PC-9 (cell line): ENCODE results near the gene FEZF2. TPM values are rescaled to one million over a fixed set of nuclear protein-coding genes. Genes with fewer than 3 reads are reported as not detected.

Experiments used
- BruUV-seq: library from RNA; stranded (reverse); fragments of 400-500 nt; replicated peaks from 2 replicates; lab custom pipeline; 2021; lab: Mats Ljungman, UMichigan
- CTCF ChIA-PET: fragments of 300-600 bp; sonication (Branson Sonifier 250); formaldehyde crosslinking; loops from one replicate; lab custom pipeline; 2022; ENCODE audit warnings: antibody characterized with exemption; lab: Charles Lee
- POLR2A ChIA-PET: fragments of 300-600 bp; sonication (Branson Sonifier 250); formaldehyde crosslinking; loops from one replicate; lab custom pipeline; 2022; ENCODE audit warnings: antibody characterized with exemption; ENCODE audit not compliant: unreplicated experiment; lab: Charles Lee
- DNase-seq, 2 experiments: peaks; one replicate each; pipeline versions ENCODE4 v3.0.0 to v3.0.0-alpha.2; 2015 to 2022; ENCODE audit warnings: mixed read lengths in 1 of 2
- H2AFZ ChIP-seq: fragments of 200-600 bp; sonication (generic); 2 replicates; pipeline ENCODE4 v1.8.1; 2017; ENCODE audit warnings: antibody characterized with exemption
- H3F3A ChIP-seq: fragments of 200-600 bp; sonication (generic); 2 replicates; pipeline ENCODE4 v1.8.1; 2017; ENCODE audit warnings: antibody characterized with exemption, mild to moderate bottlenecking, low read depth; ENCODE audit not compliant: insufficient read depth
- H3K27ac ChIP-seq: fragments of 200-600 bp; sonication (generic); 2 replicates; pipeline ENCODE4 v1.6.1; 2016; ENCODE audit warnings: mixed run types
- H3K27me3 ChIP-seq: fragments of 200-600 bp; sonication (generic); 2 replicates; pipeline ENCODE4 v1.6.1; 2016; ENCODE audit warnings: low read depth, mixed run types; ENCODE audit not compliant: insufficient read depth
- H3K36me3 ChIP-seq: fragments of 200-600 bp; sonication (generic); 2 replicates; pipeline ENCODE4 v1.6.1; 2016; ENCODE audit warnings: low read depth, mixed run types
- H3K4me1 ChIP-seq: fragments of 200-600 bp; sonication (generic); replicated peaks from 2 replicates; pipeline ENCODE4 v1.6.1; 2016; ENCODE audit warnings: mixed run types; ENCODE audit not compliant: insufficient read depth
- H3K4me2 ChIP-seq: fragments of 200-600 bp; sonication (generic); 2 replicates; pipeline ENCODE4 v1.6.1; 2017; ENCODE audit warnings: mixed run types
- H3K4me3 ChIP-seq: fragments of 200-600 bp; sonication (generic); 2 replicates; pipeline ENCODE4 v1.6.1; 2016; ENCODE audit warnings: mixed run types
- H3K79me2 ChIP-seq: fragments of 200-600 bp; sonication (generic); 2 replicates; pipeline ENCODE4 v1.6.1; 2017; ENCODE audit warnings: low read depth, mixed run types
- H3K9me2 ChIP-seq: fragments of 200-600 bp; sonication (generic); 2 replicates; pipeline ENCODE4 v1.8.1; 2017; ENCODE audit warnings: mild to moderate bottlenecking; ENCODE audit not compliant: insufficient read depth
- H3K9me3 ChIP-seq: fragments of 200-600 bp; sonication (generic); 2 replicates; pipeline ENCODE4 v1.8.1; 2016; ENCODE audit warnings: low read depth; ENCODE audit not compliant: insufficient read depth
- H4K20me1 ChIP-seq: fragments of 200-600 bp; sonication (generic); 2 replicates; pipeline ENCODE4 v1.8.1; 2017; ENCODE audit not compliant: insufficient read depth
- CTCF ChIP-seq: fragments of 200-600 bp; sonication (generic); conservative IDR thresholded peaks from 2 replicates; pipeline ENCODE4 v1.6.1; 2017; ENCODE audit warnings: mixed run types, antibody characterized with exemption, mild to moderate bottlenecking, moderate library complexity
- EZH2 ChIP-seq: fragments of 200-600 bp; sonication (generic); IDR thresholded peaks from 2 replicates; pipeline ENCODE4 v1.8.0; 2017; ENCODE audit warnings: antibody characterized with exemption, low read depth
- intact Hi-C: fragments of 100-400 bp; cut with micrococcal nuclease; formaldehyde crosslinking; loops from one replicate; pipeline ENCODE4 v1.10.0; 2022; ENCODE audit not compliant: unreplicated experiment
- total RNA-seq: library from RNA; stranded (reverse); gene quantifications from 2 replicates; pipeline ENCODE4 v1.2.3, GENCODE V29; 2021

Gene FEZF2
- total RNA-seq, 1 experiment from 2014 or later, result not detected

GRCh38 chr3:62375655-62376453 is 2.5 kb upstream of the FEZF2 start:
- Histone ChIP-seq H2AFZ (no peak overlapping the region), H3K36me3 (no peaks in the 10 kb centered on the region), H4K20me1 (no peaks in the 10 kb centered on the region), H3K9me2 (no peaks in the 10 kb centered on the region), H3K27me3 (peaks cover 29% of the 10 kb centered on the region), H3F3A (no peaks in the 10 kb centered on the region), H3K4me3 (no peak overlapping the region), H3K79me2 (no peaks in the 10 kb centered on the region), H3K27ac (no peak overlapping the region), H3K4me2 (no peak overlapping the region), H3K9me3 (no peaks in the 10 kb centered on the region), H3K4me1 (no peaks in the 10 kb centered on the region)
- ChIA-PET POLR2A (no interaction called here), CTCF (no interaction called here)
- BruUV-seq, result no TSS peak
- intact Hi-C loops, result no loop called here
- no peak for DNase-seq
- no peak for TF ChIP-seq CTCF
- TF ChIP-seq EZH2, result no peak

- POLR2A ChIA-PET, result no interaction called here
- Histone ChIP-seq H4K20me1 (no peaks in the 10 kb centered on the region), H3K4me3 (no peak overlapping the region), H2AFZ (no peak overlapping the region), H3K9me2 (no peaks in the 10 kb centered on the region), H3K27me3 (peaks cover 21% of the 10 kb centered on the region; the same call in 1 of the 2 replicates), H3K27ac (no peak overlapping the region), H3K4me1 (no peaks in the 10 kb centered on the region), H3K4me2 (no peak overlapping the region), H3K36me3 (no peaks in the 10 kb centered on the region), H3K9me3 (no peaks in the 10 kb centered on the region), H3F3A (no peaks in the 10 kb centered on the region), H3K79me2 (no peaks in the 10 kb centered on the region)
- no peak for DNase-seq
- TF ChIP-seq EZH2, result no peak
- no peak for TF ChIP-seq CTCF
- intact Hi-C loops, result no loop called here
- CTCF ChIA-PET, result no interaction called here
- no TSS peak for BruUV-seq
Observed at GRCh38 chr3:62374341-62375218, 1.2 kb upstream of the FEZF2 start.

GRCh38 chr3:62373714-62374333 is 474 bp upstream of the FEZF2 start:
- no peak for TF ChIP-seq CTCF
- no peak for TF ChIP-seq EZH2
- Histone ChIP-seq H3K27me3 (peaks cover 14% of the 10 kb centered on the region; the same call in 1 of the 2 replicates), H3F3A (no peaks in the 10 kb centered on the region), H3K4me2 (no peak overlapping the region), H3K9me2 (no peaks in the 10 kb centered on the region), H3K79me2 (no peaks in the 10 kb centered on the region), H3K36me3 (no peaks in the 10 kb centered on the region), H3K27ac (no peak overlapping the region), H2AFZ (no peak overlapping the region), H4K20me1 (no peaks in the 10 kb centered on the region), H3K4me1 (no peaks in the 10 kb centered on the region), H3K4me3 (no peak overlapping the region), H3K9me3 (no peaks in the 10 kb centered on the region)
- ChIA-PET POLR2A (no interaction called here), CTCF (no interaction called here)
- intact Hi-C loops, result no loop called here
- BruUV-seq, result no TSS peak
- DNase-seq, result no peak
